ENCODE data around the gene ORMDL3.
A peak's percentile ranks its signal among the peaks of the same experiment; 100 is the strongest.

ORMDL3 gene

GRCh38 chr17:39963829-39964228 lies 36.4 kb upstream of the ORMDL3 start:
- Histone ChIP-seq H3K27ac (ENCODE audit: low read depth, low read length) (no peak overlapping the region), H4K8ac (ENCODE audit: low read depth, low read length) (no peak overlapping the region), H4K5ac (ENCODE audit: low read length) (no peak overlapping the region), H3K79me1 (ENCODE audit: low read length) (no peaks in the 10 kb centered on the region), H3K27me3 (ENCODE audit: insufficient read depth, low read length, poor library complexity) (no peaks in the 10 kb centered on the region), H3K36me3 (ENCODE audit: control insufficient read depth, insufficient read depth, low read length) (no peaks in the 10 kb centered on the region), H3K56ac (ENCODE audit: low read length) (no peak overlapping the region), H3K79me2 (ENCODE audit: control insufficient read depth, insufficient read depth, low read length) (no peaks in the 10 kb centered on the region), H2BK120ac (ENCODE audit: low read depth, low read length) (no peak overlapping the region), H2BK15ac (replicated peaks; ENCODE audit: low read depth) (no peak overlapping the region), H3K4me2 (ENCODE audit: low read length) (no peak overlapping the region), H3K23ac (ENCODE audit: low read length) (no peak overlapping the region), H3K4ac (ENCODE audit: low read depth, low read length) (no peak overlapping the region), H2BK5ac (ENCODE audit: low read length) (no peak overlapping the region), H3K18ac (ENCODE audit: low read length) (no peak overlapping the region), H2AK5ac (ENCODE audit: low read length) (no peak overlapping the region), H3K4me3 (ENCODE audit: low read length) (no peak overlapping the region), H3K4me1 (ENCODE audit: control insufficient read depth, low read depth, low read length) (no peaks in the 10 kb centered on the region), H3K9ac (ENCODE audit: low read length) (no peak overlapping the region)
- no peak for DNase-seq
- WGBS (ENCODE audit: extremely low coverage, insufficient coverage, low lambda C conversion rate), result no CpG with 5 or more reads among the region's 6 CpGs

GRCh38 chr17:39962642-39963220 lies 35.3 kb upstream of the ORMDL3 start, which contains the start of gene GSDMA:
GSDMA (plus strand) TSS chr17:39963004; CDS start chr17:39965688, 2,684 bp downstream.
- Histone ChIP-seq H2BK5ac (ENCODE audit: low read length) (no peak within 1 kb of the TSS), H3K27me3 (ENCODE audit: insufficient read depth, low read length, poor library complexity) (no peaks in the 10 kb centered on the region), H2BK15ac (replicated peaks; ENCODE audit: low read depth) (no peak within 1 kb of the TSS), H3K23ac (ENCODE audit: low read length) (no peak within 1 kb of the TSS), H3K4me2 (ENCODE audit: low read length) (no peak within 1 kb of the TSS), H4K5ac (ENCODE audit: low read length) (no peak within 1 kb of the TSS), H3K79me2 (ENCODE audit: control insufficient read depth, insufficient read depth, low read length) (no peaks in the 10 kb centered on the region), H2BK120ac (ENCODE audit: low read depth, low read length) (no peak within 1 kb of the TSS), H3K56ac (ENCODE audit: low read length) (no peak within 1 kb of the TSS), H3K4me3 (ENCODE audit: low read length) (no peak within 1 kb of the TSS), H2AK5ac (ENCODE audit: low read length) (no peak within 1 kb of the TSS), H3K9ac (ENCODE audit: low read length) (no peak within 1 kb of the TSS), H4K8ac (ENCODE audit: low read depth, low read length) (no peak within 1 kb of the TSS), H3K27ac (ENCODE audit: low read depth, low read length) (no peak within 1 kb of the TSS), H3K79me1 (ENCODE audit: low read length) (no peaks in the 10 kb centered on the region), H3K36me3 (ENCODE audit: control insufficient read depth, insufficient read depth, low read length) (no peaks in the 10 kb centered on the region), H3K4me1 (ENCODE audit: control insufficient read depth, low read depth, low read length) (no peaks in the 10 kb centered on the region), H3K4ac (ENCODE audit: low read depth, low read length) (no peak within 1 kb of the TSS), H3K18ac (ENCODE audit: low read length) (no peak within 1 kb of the TSS)
- DNase-seq, result no peak
- no CpG with 5 or more reads among the region's 6 CpGs for WGBS (ENCODE audit: extremely low coverage, insufficient coverage, low lambda C conversion rate)

GRCh38 chr17:39960524-39961041 lies 33.2 kb upstream of the ORMDL3 start:
- Histone ChIP-seq H3K23ac (ENCODE audit: low read length) (no peak overlapping the region), H3K4me3 (ENCODE audit: low read length) (no peak overlapping the region), H3K27ac (ENCODE audit: low read depth, low read length) (no peak overlapping the region), H4K5ac (ENCODE audit: low read length) (no peak overlapping the region), H3K4me1 (ENCODE audit: control insufficient read depth, low read depth, low read length) (no peaks in the 10 kb centered on the region), H3K79me1 (ENCODE audit: low read length) (no peaks in the 10 kb centered on the region), H3K4me2 (ENCODE audit: low read length) (no peak overlapping the region), H2AK5ac (ENCODE audit: low read length) (no peak overlapping the region), H3K56ac (ENCODE audit: low read length) (no peak overlapping the region), H2BK5ac (ENCODE audit: low read length) (no peak overlapping the region), H2BK15ac (replicated peaks; ENCODE audit: low read depth) (no peak overlapping the region), H3K18ac (ENCODE audit: low read length) (no peak overlapping the region), H3K4ac (ENCODE audit: low read depth, low read length) (no peak overlapping the region), H3K9ac (ENCODE audit: low read length) (no peak overlapping the region), H4K8ac (ENCODE audit: low read depth, low read length) (no peak overlapping the region), H3K79me2 (ENCODE audit: control insufficient read depth, insufficient read depth, low read length) (no peaks in the 10 kb centered on the region), H3K27me3 (ENCODE audit: insufficient read depth, low read length, poor library complexity) (no peaks in the 10 kb centered on the region), H3K36me3 (ENCODE audit: control insufficient read depth, insufficient read depth, low read length) (no peaks in the 10 kb centered on the region), H2BK120ac (ENCODE audit: low read depth, low read length) (no peak overlapping the region)
- no CpG with 5 or more reads among the region's 8 CpGs for whole genome bisulfite sequencing (ENCODE audit: extremely low coverage, insufficient coverage, low lambda C conversion rate)
- no peak for DNase-seq

- no peak overlapping the region for H2BK120ac ChIP-seq (ENCODE audit: low read depth, low read length)
- no peak overlapping the region for H3K4me3 ChIP-seq (ENCODE audit: low read length)
- H3K27me3 ChIP-seq (ENCODE audit: insufficient read depth, low read length, poor library complexity), result no peaks in the 10 kb centered on the region
- H3K79me2 ChIP-seq (ENCODE audit: control insufficient read depth, insufficient read depth, low read length), result no peaks in the 10 kb centered on the region
- no peak overlapping the region for H3K9ac ChIP-seq (ENCODE audit: low read length)
- no peak overlapping the region for H3K4me2 ChIP-seq (ENCODE audit: low read length)
- no peak overlapping the region for H3K27ac ChIP-seq (ENCODE audit: low read depth, low read length)
- no CpG with 5 or more reads among the region's 4 CpGs for WGBS (ENCODE audit: extremely low coverage, insufficient coverage, low lambda C conversion rate)
- no peak overlapping the region for H2BK15ac ChIP-seq (replicated peaks; ENCODE audit: low read depth)
- H4K8ac ChIP-seq (ENCODE audit: low read depth, low read length), result no peak overlapping the region
- no peak overlapping the region for H3K23ac ChIP-seq (ENCODE audit: low read length)
- no peak overlapping the region for H3K4ac ChIP-seq (ENCODE audit: low read depth, low read length)
- no peaks in the 10 kb centered on the region for H3K36me3 ChIP-seq (ENCODE audit: control insufficient read depth, insufficient read depth, low read length)
- H3K18ac ChIP-seq (ENCODE audit: low read length), result no peak overlapping the region
- no peak overlapping the region for H2BK5ac ChIP-seq (ENCODE audit: low read length)
- no peak overlapping the region for H2AK5ac ChIP-seq (ENCODE audit: low read length)
- H4K5ac ChIP-seq (ENCODE audit: low read length), result no peak overlapping the region
- H3K56ac ChIP-seq (ENCODE audit: low read length), result no peak overlapping the region
- no peak for DNase-seq
- H3K4me1 ChIP-seq (ENCODE audit: control insufficient read depth, low read depth, low read length), result peaks cover 3% of the 10 kb centered on the region
- no peaks in the 10 kb centered on the region for H3K79me1 ChIP-seq (ENCODE audit: low read length)
Measured at GRCh38 chr17:39955726-39956225, 28.4 kb upstream of the ORMDL3 start.

GRCh38 chr17:39954876-39955275 lies 27.5 kb upstream of the ORMDL3 start:
- H3K27me3 ChIP-seq (ENCODE audit: insufficient read depth, low read length, poor library complexity), result no peaks in the 10 kb centered on the region
- no CpG with 5 or more reads among the region's 4 CpGs for WGBS (ENCODE audit: extremely low coverage, insufficient coverage, low lambda C conversion rate)

More at GRCh38 chr17:39954876-39955275, 27.5 kb upstream of the ORMDL3 start:
- Histone ChIP-seq H4K8ac (ENCODE audit: low read depth, low read length) (no peak overlapping the region), H3K18ac (ENCODE audit: low read length) (no peak overlapping the region), H3K79me1 (ENCODE audit: low read length) (no peaks in the 10 kb centered on the region), H3K36me3 (ENCODE audit: control insufficient read depth, insufficient read depth, low read length) (no peaks in the 10 kb centered on the region), H3K4ac (ENCODE audit: low read depth, low read length) (no peak overlapping the region), H3K23ac (ENCODE audit: low read length) (no peak overlapping the region), H4K5ac (ENCODE audit: low read length) (no peak overlapping the region), H3K79me2 (ENCODE audit: control insufficient read depth, insufficient read depth, low read length) (no peaks in the 10 kb centered on the region), H3K4me2 (ENCODE audit: low read length) (no peak overlapping the region), H2BK15ac (replicated peaks; ENCODE audit: low read depth) (no peak overlapping the region), H3K9ac (ENCODE audit: low read length) (no peak overlapping the region), H3K27ac (ENCODE audit: low read depth, low read length) (no peak overlapping the region), H3K4me1 (ENCODE audit: control insufficient read depth, low read depth, low read length) (peaks cover 3% of the 10 kb centered on the region), H2BK120ac (ENCODE audit: low read depth, low read length) (no peak overlapping the region), H2AK5ac (ENCODE audit: low read length) (no peak overlapping the region), H3K56ac (ENCODE audit: low read length) (no peak overlapping the region), H3K4me3 (ENCODE audit: low read length) (no peak overlapping the region), H2BK5ac (ENCODE audit: low read length) (no peak overlapping the region)
- DNase-seq, result peak; percentile 56
